ENCODE data around the gene ADCY2.

The ADCY2 gene

GRCh38 chr5:7592910-7593309, 197.0 kb downstream of the ADCY2 start:
- no peak for DNase-seq (ENCODE audit: low read depth in 2 of 2)

- DNase-seq (ENCODE audit: low read depth in 2 of 2): no peak
Measured at GRCh38 chr5:7597059-7597642, 201.2 kb downstream of the ADCY2 start.

GRCh38 chr5:7606840-7607465, 211.0 kb downstream of the ADCY2 start:
- no peak for DNase-seq (ENCODE audit: low read depth in 2 of 2)

- DNase-seq (ENCODE audit: low read depth in 2 of 2): no peak
Measured at GRCh38 chr5:7608772-7609171, 212.8 kb downstream of the ADCY2 start.

GRCh38 chr5:7609726-7610125, 213.8 kb downstream of the ADCY2 start:
- DNase-seq (ENCODE audit: low read depth in 2 of 2): no peak

GRCh38 chr5:7610531-7611177, 214.7 kb downstream of the ADCY2 start:
- DNase-seq (ENCODE audit: low read depth in 2 of 2): no peak

DNA sequence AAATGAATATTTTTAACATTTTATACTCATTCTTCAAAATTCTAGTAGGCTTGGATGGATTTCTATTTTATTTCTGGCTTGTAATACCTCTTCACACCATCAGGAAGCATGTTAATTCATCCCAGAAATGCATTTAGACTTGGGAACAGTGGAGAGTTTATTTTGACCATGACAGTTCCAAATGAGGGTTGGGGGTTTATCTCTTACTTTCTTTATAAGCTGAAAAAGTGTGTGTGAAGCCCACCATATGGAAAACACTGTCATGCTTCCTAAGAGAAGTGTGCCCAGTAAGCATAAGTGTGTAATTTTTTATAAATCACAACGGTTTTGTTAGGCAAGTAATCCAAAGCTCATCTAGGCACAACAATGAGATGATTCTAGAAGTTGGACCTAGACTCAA, 215.6 kb downstream of the ADCY2 start:
- no peak for DNase-seq (ENCODE audit: low read depth in 2 of 2)

- no peak for DNase-seq (ENCODE audit: low read depth in 2 of 2)
Measured at GRCh38 chr5:7615566-7616061, 219.7 kb downstream of the ADCY2 start.

DNA sequence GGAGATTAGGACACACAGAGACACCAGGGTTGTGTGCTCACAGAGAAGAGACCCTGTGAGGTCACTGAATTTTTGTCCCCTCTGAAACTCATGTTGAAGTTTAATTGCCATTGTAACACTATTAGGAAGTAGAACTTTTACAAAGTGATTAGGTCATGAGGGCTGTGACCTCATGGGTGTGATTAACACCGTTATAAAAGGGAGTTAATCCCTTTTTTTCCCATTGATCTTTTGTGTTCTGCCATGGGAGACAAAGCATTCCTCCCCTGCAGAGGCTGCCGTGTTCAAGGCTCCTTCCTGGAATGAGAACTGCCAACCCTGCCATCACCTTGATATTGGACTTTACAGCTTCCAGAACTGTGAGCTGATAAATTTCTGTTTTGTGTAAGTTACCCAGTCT, 221.0 kb downstream of the ADCY2 start:
- DNase-seq (ENCODE audit: low read depth in 2 of 2): no peak

- DNase-seq (ENCODE audit: low read depth in 2 of 2): no peak
Measured at GRCh38 chr5:7622498-7622897, 226.6 kb downstream of the ADCY2 start.

GRCh38 chr5:7625740-7626139, 229.8 kb downstream of the ADCY2 start:
- no peak for DNase-seq (ENCODE audit: low read depth in 2 of 2)

DNA sequence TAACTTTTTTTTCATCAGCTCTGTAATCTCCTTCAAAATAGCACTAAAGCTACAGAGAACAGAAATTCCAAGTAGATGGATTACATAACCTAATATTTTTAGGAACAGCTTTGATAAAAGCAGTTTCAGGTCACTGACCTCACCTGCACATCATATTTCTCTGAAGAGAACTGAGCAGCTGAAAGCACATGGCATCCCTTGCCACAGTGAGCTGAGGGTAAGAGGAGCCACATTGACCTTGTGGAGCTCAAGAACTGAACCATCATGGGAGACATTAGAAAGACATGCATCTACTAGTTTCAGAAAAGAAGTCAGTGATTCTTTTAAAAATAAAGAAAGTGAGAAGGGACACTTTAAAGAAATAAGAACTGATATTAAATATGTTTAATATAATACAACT, 232.3 kb downstream of the ADCY2 start:
- no peak for DNase-seq (ENCODE audit: low read depth in 2 of 2)

GRCh38 chr5:7628820-7629219, 232.9 kb downstream of the ADCY2 start:
- no peak for DNase-seq (ENCODE audit: low read depth in 2 of 2)

- no peak for DNase-seq (ENCODE audit: low read depth in 2 of 2)
Measured at GRCh38 chr5:7629561-7629960, 233.6 kb downstream of the ADCY2 start.

DNA sequence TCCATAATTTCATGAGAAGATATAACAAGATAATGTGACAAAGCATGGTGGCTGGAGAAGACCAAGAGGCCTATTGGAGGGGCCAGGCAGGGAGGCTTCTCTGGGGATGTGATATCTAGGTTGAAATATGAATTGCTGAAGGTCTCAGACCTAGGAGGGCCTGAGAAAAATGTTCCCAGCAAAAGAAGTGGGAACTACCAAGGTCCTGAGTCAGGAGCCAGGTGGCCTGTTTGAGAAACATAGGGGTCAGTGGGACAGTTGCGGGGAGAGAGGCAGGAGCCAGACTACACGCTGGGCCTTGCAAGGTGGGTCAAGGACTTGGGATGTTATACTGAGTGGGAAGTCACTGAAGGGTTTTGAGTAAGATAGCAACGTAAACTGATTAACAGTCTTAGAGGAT, 238.9 kb downstream of the ADCY2 start:
- DNase-seq (ENCODE audit: low read depth in 2 of 2): no peak

GRCh38 chr5:7638456-7638855, 242.5 kb downstream of the ADCY2 start:
- DNase-seq (ENCODE audit: low read depth in 2 of 2): no peak

DNA sequence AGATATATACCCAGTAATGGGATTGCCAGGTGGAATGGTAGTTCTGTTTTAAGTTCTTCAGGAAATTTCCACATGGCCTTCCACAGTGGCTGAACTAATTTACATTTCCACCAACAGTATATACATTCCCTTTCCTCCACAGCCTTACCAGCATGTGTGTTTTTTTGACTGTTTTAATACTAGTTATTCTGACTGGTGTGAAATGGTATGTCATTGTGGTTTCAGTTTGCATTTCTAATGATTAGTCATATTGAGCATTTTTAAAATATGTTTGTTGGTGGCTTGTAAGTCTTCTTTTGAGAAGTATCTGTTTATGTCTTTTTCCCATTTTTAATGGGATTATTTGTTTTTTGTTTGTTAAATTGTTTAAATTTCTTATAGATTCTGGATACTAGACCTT, 246.1 kb downstream of the ADCY2 start:
- no peak for DNase-seq (ENCODE audit: low read depth in 2 of 2)

DNA sequence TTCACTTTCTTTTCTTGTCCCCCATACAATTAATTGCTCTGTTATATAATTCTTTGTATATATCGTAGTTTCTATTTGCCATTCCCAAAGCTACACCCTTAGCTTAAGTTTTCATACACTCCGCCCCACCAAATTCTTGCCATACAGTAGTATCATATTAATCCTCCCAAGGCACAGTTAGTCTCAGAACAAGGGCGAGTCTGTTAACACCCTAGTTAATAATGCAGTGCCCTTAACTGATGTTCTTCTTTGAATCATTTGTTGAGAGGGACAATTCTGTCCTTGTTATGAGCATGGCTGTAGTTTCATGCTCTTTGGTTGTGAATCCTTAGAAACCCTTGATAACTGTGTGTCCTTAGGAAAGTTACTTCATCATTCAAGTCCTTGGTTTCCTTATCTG, 248.8 kb downstream of the ADCY2 start:
- no peak for DNase-seq (ENCODE audit: low read depth in 2 of 2)

DNA sequence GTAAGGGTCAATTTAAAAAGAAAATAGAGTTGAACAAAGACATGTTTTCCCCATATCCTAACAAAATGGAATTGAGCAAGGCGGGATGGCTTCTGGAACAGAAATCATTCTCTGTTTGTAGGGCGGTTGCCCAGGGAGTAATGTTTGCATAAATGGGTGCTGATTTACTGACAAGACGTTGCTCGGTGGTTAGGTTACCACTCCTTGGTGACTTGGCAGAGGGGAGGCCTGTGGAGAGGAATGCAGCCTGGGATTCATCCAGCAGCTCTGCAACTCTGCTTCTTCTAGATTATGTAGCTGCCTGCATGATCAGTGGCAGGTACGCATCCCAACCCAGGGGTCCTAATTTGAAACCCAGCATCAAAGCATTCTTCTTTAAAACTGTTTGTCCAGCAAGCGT, 254.8 kb downstream of the ADCY2 start:
- DNase-seq (ENCODE audit: low read depth in 2 of 2): no peak

- DNase-seq (ENCODE audit: low read depth in 2 of 2): no peak
Measured at GRCh38 chr5:7653046-7653445, 257.1 kb downstream of the ADCY2 start.

DNA sequence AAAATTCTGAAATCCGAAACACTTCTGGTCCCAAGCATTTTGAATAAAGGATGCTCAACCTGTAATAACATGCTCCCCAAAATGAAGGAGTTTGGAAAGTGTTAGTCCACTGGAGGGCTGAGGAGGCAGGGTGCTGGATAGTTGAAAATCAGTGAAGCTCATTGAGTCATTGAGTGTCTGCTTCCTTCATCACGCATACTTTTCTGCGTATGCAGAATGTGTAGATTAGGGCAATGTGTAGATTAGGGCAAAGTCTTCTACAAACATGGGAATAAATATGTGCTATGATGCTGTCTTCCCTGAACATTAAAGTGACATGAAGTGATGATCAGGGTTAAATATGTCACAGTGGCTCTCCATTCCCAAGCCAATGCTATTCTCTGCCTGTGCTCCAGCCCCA, 261.2 kb downstream of the ADCY2 start:
- DNase-seq (ENCODE audit: low read depth in 2 of 2): no peak

DNA sequence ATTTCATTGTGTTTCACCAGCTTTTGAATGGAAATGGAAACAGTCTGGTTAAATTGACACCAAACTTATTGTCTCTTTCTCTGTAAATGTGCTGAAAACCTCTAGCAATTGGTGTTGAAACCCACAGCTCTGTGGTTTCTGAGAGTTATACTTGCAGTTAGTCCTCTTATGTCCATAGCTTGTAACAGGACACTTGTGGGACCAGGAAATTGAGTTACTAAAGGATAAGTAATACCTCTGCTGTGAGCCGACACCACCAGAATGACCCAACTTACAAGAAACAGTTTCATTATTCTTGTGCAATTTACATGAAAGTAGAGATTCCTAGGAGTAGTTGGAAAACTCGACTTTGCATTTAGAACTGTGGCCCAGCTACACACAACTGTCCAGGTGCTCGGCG, 263.5 kb downstream of the ADCY2 start:
- DNase-seq (ENCODE audit: low read depth in 2 of 2): no peak

GRCh38 chr5:7662289-7662688, 266.4 kb downstream of the ADCY2 start:
- no peak for DNase-seq (ENCODE audit: low read depth in 2 of 2)
